Regular cardiac myocyte (primary cell): Measurements from ENCODE around the gene PADI4. TPM values are rescaled to one million over a fixed set of nuclear protein-coding genes. Genes with fewer than 3 reads are reported as not detected.

ENCODE experiments used
- total RNA-seq: library from RNA; depleted of rRNA; stranded (reverse); fragments of >200 nt; gene quantifications from 2 replicates; pipeline ENCODE4 v1.2.3, GENCODE V29; 2014

The PADI4 gene
- total RNA-seq, result not detected in 2 replicates

GRCh38 chr1:17307946-17308345, at the start of gene PADI4:
TSS of gene PADI4 (plus strand) at chr1:17308197. CDS start at chr1:17308223, 26 bp downstream.

GRCh38 chr1:17371896-17372295, 63.9 kb downstream of the PADI4 start, which contains the start of gene PADI6:
TSS of gene PADI6 (plus strand) at chr1:17372196. CDS start at chr1:17372246, 50 bp downstream.

Other genes starting within 250 kb of the PADI4 start
- gene PADI2, start 188.7 kb upstream of the PADI4 start, total RNA-seq, result 0.19 and 0.56 TPM in 2 replicates
- gene PADI1, start 103.1 kb upstream of the PADI4 start, total RNA-seq, result under 0.01 and 0.28 TPM in 2 replicates
- not detected in 2 replicates for gene PADI3, start 59.1 kb upstream of the PADI4 start, total RNA-seq
- gene PADI6, start 64.0 kb downstream of the PADI4 start, total RNA-seq, result not detected in 2 replicates
- gene RCC2, start 131.5 kb downstream of the PADI4 start, total RNA-seq, result 39.2 and 95.9 TPM in 2 replicates
- gene ARHGEF10L, start 231.5 kb downstream of the PADI4 start, total RNA-seq, result 18.6 and 20.1 TPM in 2 replicates